CD4-positive, alpha-beta T cell treated with Interleukin-12 subunit alpha and Interleukin-12 subunit beta, for 1 hour (primary cell): Measurements from ENCODE around the gene GINM1.

Experiments used
- DNase-seq: peaks from one replicate; pipeline ENCODE4 v3.0.0-alpha.2; 2020

Gene GINM1

GRCh38 chr6:149600508-149600907 is 34.3 kb downstream of the GINM1 start:
- no peak for DNase-seq

- DNase-seq = no peak
Observed at GRCh38 chr6:149608381-149608982, 42.3 kb downstream of the GINM1 start.

- no peak for DNase-seq
Observed at GRCh38 chr6:149614337-149614736, 48.2 kb downstream of the GINM1 start.

GRCh38 chr6:149615805-149616204 is 49.6 kb downstream of the GINM1 start:
- DNase-seq = no peak

- DNase-seq = no peak
Observed at GRCh38 chr6:149627672-149628071, 61.5 kb downstream of the GINM1 start.

GRCh38 chr6:149628875-149629510 is 62.8 kb downstream of the GINM1 start:
- no peak for DNase-seq

GRCh38 chr6:149634315-149634714 is 68.1 kb downstream of the GINM1 start:
- DNase-seq = no peak

- DNase-seq = no peak
Observed at GRCh38 chr6:149636124-149636523, 69.9 kb downstream of the GINM1 start.
